ENCODE data around the gene DIP2C.

GRCh38 chr10:707456-707855, 18.0 kb upstream of the DIP2C start:
- TF ChIP-seq CTCF (IDR thresholded peaks at IDR 0.05) (no peak), POLR2AphosphoS5 (IDR thresholded peaks at IDR 0.05; ENCODE audit: insufficient read depth in 1 of 2, low read depth in 1 of 2) (no peak)
